Umbilical cord (tissue), 2 donors: ENCODE measurements around the gene GFOD2. TPM values are rescaled to one million over a fixed set of nuclear protein-coding genes. Genes with fewer than 3 reads are reported as not detected.
A peak's percentile ranks its signal among the peaks of the same experiment; 100 is the strongest.

Source experiments
- DNase-seq: peaks from one replicate; pipeline ENCODE4 v3.0.0-alpha.2; 2015; ENCODE audit warnings: low spot score
- total RNA-seq: library from RNA; depleted of rRNA; stranded (reverse); fragments of >200 nt; gene quantifications from one replicate; pipeline ENCODE4 v1.2.3, GENCODE V29; 2014; ENCODE audit warnings: low replicate concordance; ENCODE audit not compliant: insufficient read depth

The GFOD2 gene
- total RNA-seq, 1 donor from 2014 or later = 14.0 TPM

DNA sequence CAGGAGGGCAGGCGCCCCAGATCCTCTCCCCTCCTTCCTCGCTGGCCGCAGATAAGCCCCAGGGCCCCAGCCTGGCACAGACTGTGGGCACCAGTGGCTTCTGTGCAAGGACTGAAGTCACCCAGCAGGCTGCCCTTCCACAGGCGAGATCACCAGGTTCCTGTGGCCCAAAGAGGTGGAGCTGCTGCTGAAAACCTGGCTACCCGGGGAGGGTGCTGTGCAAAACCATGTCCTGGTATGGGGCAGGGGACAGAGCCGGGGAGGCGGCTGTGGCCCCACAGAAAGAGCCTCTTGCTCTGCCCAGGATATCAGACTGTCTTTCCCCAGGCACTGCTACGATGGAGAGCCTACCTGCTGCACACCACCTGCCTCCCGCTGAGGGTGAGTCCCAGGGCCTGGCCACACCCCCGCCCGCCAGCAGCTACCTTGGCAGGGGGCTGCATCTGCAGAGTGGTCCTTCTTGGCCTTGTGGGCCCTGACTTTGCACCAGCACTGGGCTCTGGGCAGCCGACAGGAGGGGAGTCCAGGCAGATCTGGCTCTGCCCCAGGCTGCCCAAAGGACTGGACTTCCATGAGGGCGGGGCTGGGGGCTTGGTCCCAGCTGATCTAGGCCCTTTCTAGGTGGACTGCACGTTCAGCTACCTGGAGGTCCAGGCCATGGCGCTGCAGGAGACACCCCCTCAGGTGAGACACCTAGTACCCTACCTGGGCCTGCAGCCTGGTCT is 73.6 kb downstream of the GFOD2 start:
- no peak for DNase-seq

- no peak for DNase-seq
Observed at GRCh38 chr16:67644038-67644437, 75.1 kb downstream of the GFOD2 start.

DNA sequence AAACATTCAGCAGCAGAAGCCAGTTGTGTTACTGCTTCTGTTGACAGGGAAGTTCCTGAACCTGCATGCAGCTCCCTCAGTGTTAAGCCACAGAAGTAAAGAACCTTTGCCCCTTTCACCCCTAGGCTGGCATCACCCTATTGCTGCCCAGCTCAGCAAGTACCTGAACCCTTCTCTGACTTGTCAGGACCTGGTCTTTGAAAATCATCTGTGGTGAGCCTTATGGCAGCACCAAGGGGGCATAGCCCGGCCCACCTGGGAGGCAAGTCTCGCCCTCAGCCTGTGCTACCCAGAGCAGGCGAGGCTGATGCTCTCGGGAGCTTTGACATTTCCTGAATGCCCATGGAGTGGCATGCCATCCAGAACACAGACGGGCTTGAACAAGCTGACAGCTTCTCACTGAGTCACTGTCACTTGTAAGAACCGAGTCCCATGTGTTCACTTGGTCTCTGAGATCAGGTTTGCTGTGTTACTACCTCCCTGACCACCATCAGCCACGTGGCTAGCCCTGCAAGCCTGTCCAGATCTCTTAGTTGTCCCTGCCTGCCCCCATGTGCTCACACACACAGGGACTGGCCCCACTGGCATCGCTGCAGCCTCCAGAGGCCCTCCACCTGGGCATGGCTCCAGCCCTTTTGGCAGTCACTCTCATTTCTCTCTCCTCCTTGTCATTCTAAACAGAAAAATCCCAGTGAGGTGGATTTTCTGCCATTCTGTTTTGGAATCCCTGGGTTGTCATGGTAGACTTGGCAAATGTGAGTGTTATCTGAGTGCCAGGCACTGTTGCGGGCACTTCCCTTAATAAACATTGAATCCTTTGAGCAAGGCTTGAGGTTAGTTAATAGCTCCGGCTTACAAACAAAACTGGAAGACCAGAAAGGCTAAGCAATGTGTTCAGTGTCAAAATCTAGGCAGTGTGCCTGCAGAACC is 77.1 kb downstream of the GFOD2 start:
- peak; percentile 47 for DNase-seq

DNA sequence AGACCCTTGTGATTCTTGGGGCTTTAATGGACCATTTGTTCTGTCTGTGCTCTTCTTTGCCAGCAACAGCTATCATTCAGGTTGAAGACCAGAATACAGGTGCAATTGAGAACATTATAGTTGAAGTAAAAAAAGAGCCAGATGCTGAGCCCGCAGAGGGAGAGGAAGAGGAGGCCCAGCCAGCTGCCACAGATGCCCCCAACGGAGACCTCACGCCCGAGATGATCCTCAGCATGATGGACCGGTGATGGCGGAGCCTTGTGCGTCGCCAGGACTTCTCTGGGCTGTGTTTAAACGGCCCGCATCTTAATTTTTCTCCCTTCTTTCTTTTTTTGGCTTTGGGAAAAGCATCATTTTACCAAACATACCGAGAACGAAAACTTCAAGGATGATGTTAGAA is 81.5 kb downstream of the GFOD2 start:
- no peak for DNase-seq

DNA sequence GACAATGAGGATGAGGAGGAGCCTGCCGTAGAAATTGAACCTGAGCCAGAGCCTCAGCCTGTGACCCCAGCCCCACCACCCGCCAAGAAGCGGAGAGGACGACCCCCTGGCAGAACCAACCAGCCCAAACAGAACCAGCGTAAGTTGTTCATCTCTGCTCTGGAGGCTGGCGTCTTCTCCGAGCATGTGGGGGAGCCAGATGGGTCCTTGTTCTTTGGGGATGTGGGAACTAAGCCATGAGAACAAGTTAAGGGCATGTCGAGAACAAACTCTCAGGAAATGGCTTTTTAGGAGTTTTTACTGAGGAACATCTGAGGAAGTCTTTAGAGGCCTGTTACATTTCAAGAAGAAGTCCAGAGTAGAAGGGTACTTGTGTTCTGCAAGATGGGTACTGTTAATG is 82.4 kb downstream of the GFOD2 start:
- no peak for DNase-seq

- peak; percentile 97 for DNase-seq
Observed at GRCh38 chr16:67632415-67633172, 86.5 kb downstream of the GFOD2 start.

GRCh38 chr16:67628216-67628615 is 90.9 kb downstream of the GFOD2 start:
- DNase-seq = no peak

Other genes starting within 250 kb of the GFOD2 start
- gene ATP6V0D1, start 238.2 kb downstream of the GFOD2 start, total RNA-seq = 52.7 TPM
- gene AGRP, start 235.8 kb downstream of the GFOD2 start, total RNA-seq = not detected
- 17.3 TPM for gene RIPOR1, start 190.5 kb downstream of the GFOD2 start, total RNA-seq
- gene CTCF, start 156.8 kb downstream of the GFOD2 start, total RNA-seq = 31.1 TPM
- gene CARMIL2, start 74.2 kb downstream of the GFOD2 start, total RNA-seq = 0.48 TPM
- gene ACD, start 59.1 kb downstream of the GFOD2 start, total RNA-seq = 11.3 TPM
- gene PARD6A, start 58.4 kb downstream of the GFOD2 start, total RNA-seq = 1.9 TPM
- 5.1 TPM for gene ENKD1, start 52.6 kb downstream of the GFOD2 start, total RNA-seq
- 1.7 TPM for gene C16orf86, start 52.5 kb downstream of the GFOD2 start, total RNA-seq
- 2.4 TPM for gene RANBP10, start 87.2 kb upstream of the GFOD2 start, total RNA-seq
- 0.24 TPM for gene TSNAXIP1, start 87.6 kb upstream of the GFOD2 start, total RNA-seq
- 32.3 TPM for gene THAP11, start 123.0 kb upstream of the GFOD2 start, total RNA-seq
- 112 TPM for gene NUTF2, start 127.6 kb upstream of the GFOD2 start, total RNA-seq
- 70.1 TPM for gene CENPT, start 128.4 kb upstream of the GFOD2 start, total RNA-seq
- 79.0 TPM for gene EDC4, start 153.7 kb upstream of the GFOD2 start, total RNA-seq
- not detected for gene NRN1L, start 165.6 kb upstream of the GFOD2 start, total RNA-seq
- gene PSKH1, start 173.9 kb upstream of the GFOD2 start, total RNA-seq = 11.3 TPM
- 0.48 TPM for gene CTRL, start 212.5 kb upstream of the GFOD2 start, total RNA-seq
- gene PSMB10, start 217.5 kb upstream of the GFOD2 start, total RNA-seq = 29.9 TPM
- gene LCAT, start 224.8 kb upstream of the GFOD2 start, total RNA-seq = 22.1 TPM
- 40.0 TPM for gene SLC12A4, start 249.3 kb upstream of the GFOD2 start, total RNA-seq